Esophagus squamous epithelium (tissue), 4 donors: ENCODE data around the gene NGF.

ENCODE experiments used
- CTCF ChIP-seq, 6 experiments: fragments of 450-650 bp in 4 of 6; fragments of 200-600 bp in 2 of 6; sonication (generic) in 2 of 6; IDR thresholded peaks; one replicate each; pipeline ENCODE4 v1.5.1; 2016 to 2019; ENCODE audit warnings: antibody characterized with exemption in 6 of 6, mild to moderate bottlenecking in 4 of 6, moderate library complexity in 4 of 6
- POLR2A ChIP-seq, 4 donors: fragments of 450-650 bp; IDR thresholded peaks; one replicate each; pipeline ENCODE4 v1.6.1; 2017; ENCODE audit warnings: antibody characterized with exemption in 4 of 4, mild to moderate bottlenecking in 4 of 4, moderate library complexity in 3 of 4

GRCh38 chr1:115239426-115239825 is 98.6 kb downstream of the NGF start:
- no peak for TF ChIP-seq CTCF (IDR thresholded peaks at IDR 0.05)
- no peak for TF ChIP-seq POLR2A (IDR thresholded peaks at IDR 0.05)
